ENCODE results near the gene SCAMP3. TPM values are rescaled to one million over a fixed set of nuclear protein-coding genes. Genes with fewer than 3 reads are reported as not detected.
"Not testable (repeated sequence)": the region's sequence is repeated elsewhere in the genome, so short reads cannot be mapped to it uniquely, and the experiment has no call there.

SCAMP3 gene
- total RNA-seq, 1 donor from 2014 or later = 152 TPM

- H3K4me1 Mint-ChIP-seq = peaks cover 8% of the 10 kb centered on the region
- intact Hi-C loops (cut with micrococcal nuclease) = no loop called here
- no peak overlapping the region for H3K27ac Mint-ChIP-seq
- DNase-seq = no peak
- no peaks in the 10 kb centered on the region for H3K9me3 Mint-ChIP-seq
- peaks cover 50% of the 10 kb centered on the region for H3K27me3 Mint-ChIP-seq
- H3K36me3 Mint-ChIP-seq (ENCODE audit: low read depth) = no peaks in the 10 kb centered on the region
- H3K4me3 Mint-ChIP-seq = peak overlapping the region; percentile 47
Observed at GRCh38 chr1:155295183-155295941, 33.2 kb upstream of the SCAMP3 start.

- no peak overlapping the region for H3K27ac Mint-ChIP-seq
- H3K4me3 Mint-ChIP-seq = peak overlapping the region; percentile 47
- H3K36me3 Mint-ChIP-seq (ENCODE audit: low read depth) = no peaks in the 10 kb centered on the region
- no peak for DNase-seq
- H3K4me1 Mint-ChIP-seq = peaks cover 8% of the 10 kb centered on the region
- H3K9me3 Mint-ChIP-seq = no peaks in the 10 kb centered on the region
- intact Hi-C loops (cut with micrococcal nuclease) = no loop called here
- peaks cover 53% of the 10 kb centered on the region for H3K27me3 Mint-ChIP-seq
Observed at GRCh38 chr1:155294520-155295182, 32.5 kb upstream of the SCAMP3 start.

GRCh38 chr1:155293086-155293749, 31.1 kb upstream of the SCAMP3 start:
- Mint-ChIP-seq H3K27me3 (peaks cover 53% of the 10 kb centered on the region), H3K36me3 (ENCODE audit: low read depth) (no peaks in the 10 kb centered on the region), H3K4me3 (no peak overlapping the region), H3K27ac (no peak overlapping the region), H3K9me3 (no peaks in the 10 kb centered on the region), H3K4me1 (peaks cover 8% of the 10 kb centered on the region)
- intact Hi-C loops (cut with micrococcal nuclease) = no loop called here
- DNase-seq = no peak

GRCh38 chr1:155291006-155291405, 28.8 kb upstream of the SCAMP3 start:
- H3K27ac Mint-ChIP-seq; H3K36me3 Mint-ChIP-seq (ENCODE audit: low read depth); intact Hi-C loops (cut with micrococcal nuclease); H3K9me3 Mint-ChIP-seq; H3K4me1 Mint-ChIP-seq; DNase-seq; H3K4me3 Mint-ChIP-seq: not testable (repeated sequence)
- peaks cover 33% of the 10 kb centered on the region for H3K27me3 Mint-ChIP-seq

- intact Hi-C loops (cut with micrococcal nuclease) = no loop called here
- H3K4me3 Mint-ChIP-seq = no peak overlapping the region
- H3K27ac Mint-ChIP-seq = no peak overlapping the region
- H3K27me3 Mint-ChIP-seq = peaks cover 13% of the 10 kb centered on the region
- H3K9me3 Mint-ChIP-seq = no peaks in the 10 kb centered on the region
- DNase-seq = no peak
- no peaks in the 10 kb centered on the region for H3K36me3 Mint-ChIP-seq (ENCODE audit: low read depth)
- H3K4me1 Mint-ChIP-seq = no peaks in the 10 kb centered on the region
Observed at GRCh38 chr1:155287987-155288543, 25.9 kb upstream of the SCAMP3 start.

GRCh38 chr1:155286544-155286943, 24.4 kb upstream of the SCAMP3 start:
- H3K9me3 Mint-ChIP-seq = no peaks in the 10 kb centered on the region
- DNase-seq = no peak
- H3K4me3 Mint-ChIP-seq = no peak overlapping the region
- intact Hi-C loops (cut with micrococcal nuclease) = no loop called here
- H3K36me3 Mint-ChIP-seq (ENCODE audit: low read depth) = no peaks in the 10 kb centered on the region
- H3K4me1 Mint-ChIP-seq = no peaks in the 10 kb centered on the region
- H3K27ac Mint-ChIP-seq = no peak overlapping the region
- peaks cover 6% of the 10 kb centered on the region for H3K27me3 Mint-ChIP-seq

- no peak overlapping the region for H3K4me3 Mint-ChIP-seq
- no peaks in the 10 kb centered on the region for H3K36me3 Mint-ChIP-seq (ENCODE audit: low read depth)
- peaks cover 3% of the 10 kb centered on the region for H3K27me3 Mint-ChIP-seq
- no peak for DNase-seq
- no peaks in the 10 kb centered on the region for H3K4me1 Mint-ChIP-seq
- intact Hi-C loops (cut with micrococcal nuclease) = no loop called here
- H3K27ac Mint-ChIP-seq = no peak overlapping the region
- H3K9me3 Mint-ChIP-seq = no peaks in the 10 kb centered on the region
Observed at GRCh38 chr1:155285631-155286044, 23.5 kb upstream of the SCAMP3 start.

- Mint-ChIP-seq H3K27me3 (peaks cover 1% of the 10 kb centered on the region), H3K36me3 (ENCODE audit: low read depth) (no peaks in the 10 kb centered on the region), H3K4me3 (no peak overlapping the region), H3K4me1 (no peaks in the 10 kb centered on the region), H3K9me3 (no peaks in the 10 kb centered on the region), H3K27ac (no peak overlapping the region)
- no peak for DNase-seq
- intact Hi-C loops (cut with micrococcal nuclease) = no loop called here
Observed at GRCh38 chr1:155285063-155285462, 22.9 kb upstream of the SCAMP3 start.

- H3K9me3 Mint-ChIP-seq = no peaks in the 10 kb centered on the region
- intact Hi-C loops (cut with micrococcal nuclease) = no loop called here
- DNase-seq = no peak
- H3K4me1 Mint-ChIP-seq = no peaks in the 10 kb centered on the region
- no peak overlapping the region for H3K4me3 Mint-ChIP-seq
- no peaks in the 10 kb centered on the region for H3K36me3 Mint-ChIP-seq (ENCODE audit: low read depth)
- no peaks in the 10 kb centered on the region for H3K27me3 Mint-ChIP-seq
- no peak overlapping the region for H3K27ac Mint-ChIP-seq
Observed at GRCh38 chr1:155284476-155284875, 22.3 kb upstream of the SCAMP3 start.

GRCh38 chr1:155282488-155283091, 20.4 kb upstream of the SCAMP3 start:
- H3K4me1 Mint-ChIP-seq = no peaks in the 10 kb centered on the region
- no peaks in the 10 kb centered on the region for H3K27me3 Mint-ChIP-seq
- no peak overlapping the region for H3K27ac Mint-ChIP-seq
- DNase-seq = no peak
- H3K9me3 Mint-ChIP-seq = no peaks in the 10 kb centered on the region
- no peak overlapping the region for H3K4me3 Mint-ChIP-seq
- H3K36me3 Mint-ChIP-seq (ENCODE audit: low read depth) = no peaks in the 10 kb centered on the region
- intact Hi-C loops (cut with micrococcal nuclease) = no loop called here

GRCh38 chr1:155279268-155279667, 17.1 kb upstream of the SCAMP3 start:
- DNase-seq = no peak
- intact Hi-C loops (cut with micrococcal nuclease) = loop anchor here (10.0 kb wide), 1 partner anchor 316 kb away; no protein-coding TSS in a partner anchor
- no peak overlapping the region for H3K4me3 Mint-ChIP-seq
- H3K9me3 Mint-ChIP-seq = no peaks in the 10 kb centered on the region
- H3K27ac Mint-ChIP-seq = no peak overlapping the region
- H3K4me1 Mint-ChIP-seq = peaks cover 12% of the 10 kb centered on the region
- no peaks in the 10 kb centered on the region for H3K36me3 Mint-ChIP-seq (ENCODE audit: low read depth)
- no peaks in the 10 kb centered on the region for H3K27me3 Mint-ChIP-seq

- no peak for DNase-seq
- intact Hi-C loops (cut with micrococcal nuclease) = loop anchor here (1.0 to 10.0 kb wide), 2 partner anchors 30 to 316 kb away; partner anchors contain the start of gene FDPS
- Mint-ChIP-seq H3K4me3 (peak overlapping the region; percentile 29), H3K9me3 (no peaks in the 10 kb centered on the region), H3K4me1 (peaks cover 15% of the 10 kb centered on the region), H3K27me3 (no peaks in the 10 kb centered on the region), H3K36me3 (ENCODE audit: low read depth) (no peaks in the 10 kb centered on the region), H3K27ac (no peak overlapping the region)
Observed at GRCh38 chr1:155278689-155279160, 16.6 kb upstream of the SCAMP3 start.

GRCh38 chr1:155277902-155278688, 15.9 kb upstream of the SCAMP3 start:
- intact Hi-C loops (cut with micrococcal nuclease) = loop anchor here (1.0 to 10.0 kb wide), 5 partner anchors 16 to 317 kb away; partner anchors contain the start of genes FDPS and SCAMP3
- Mint-ChIP-seq H3K4me3 (peak overlapping the region; percentile 75), H3K4me1 (peaks cover 20% of the 10 kb centered on the region), H3K27ac (no peak overlapping the region), H3K27me3 (no peaks in the 10 kb centered on the region), H3K36me3 (ENCODE audit: low read depth) (peaks cover 1% of the 10 kb centered on the region), H3K9me3 (no peaks in the 10 kb centered on the region)
- peak; percentile 93 for DNase-seq

Data from activated CD4-positive, alpha-beta T cell treated with anti-CD3 and anti-CD28 coated beads, Interleukin-2, amount 10 ng/mL, durations not matched to agents 24 days and 14 days (primary cell).